ENCODE measurements around the gene PLA2R1.

DNA sequence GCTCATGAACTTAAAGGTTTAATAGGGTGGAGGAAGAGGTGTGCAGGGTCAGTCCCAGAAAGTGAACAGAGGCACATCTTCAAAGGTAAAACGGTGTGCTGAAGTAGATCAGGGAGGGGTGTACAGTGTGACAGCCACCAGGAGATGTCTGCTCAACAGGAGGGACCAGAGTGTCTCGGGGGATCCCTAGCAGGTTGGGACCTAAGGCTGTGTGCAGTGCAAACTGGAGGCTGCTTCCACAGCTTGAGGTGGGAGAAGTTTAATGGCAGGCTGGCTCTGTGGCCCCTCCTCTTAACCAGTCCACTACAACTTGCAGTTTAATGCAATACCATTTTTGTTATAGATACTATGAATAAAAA, 33.2 kb downstream of the PLA2R1 start:
- TF ChIP-seq, protein P1, sequence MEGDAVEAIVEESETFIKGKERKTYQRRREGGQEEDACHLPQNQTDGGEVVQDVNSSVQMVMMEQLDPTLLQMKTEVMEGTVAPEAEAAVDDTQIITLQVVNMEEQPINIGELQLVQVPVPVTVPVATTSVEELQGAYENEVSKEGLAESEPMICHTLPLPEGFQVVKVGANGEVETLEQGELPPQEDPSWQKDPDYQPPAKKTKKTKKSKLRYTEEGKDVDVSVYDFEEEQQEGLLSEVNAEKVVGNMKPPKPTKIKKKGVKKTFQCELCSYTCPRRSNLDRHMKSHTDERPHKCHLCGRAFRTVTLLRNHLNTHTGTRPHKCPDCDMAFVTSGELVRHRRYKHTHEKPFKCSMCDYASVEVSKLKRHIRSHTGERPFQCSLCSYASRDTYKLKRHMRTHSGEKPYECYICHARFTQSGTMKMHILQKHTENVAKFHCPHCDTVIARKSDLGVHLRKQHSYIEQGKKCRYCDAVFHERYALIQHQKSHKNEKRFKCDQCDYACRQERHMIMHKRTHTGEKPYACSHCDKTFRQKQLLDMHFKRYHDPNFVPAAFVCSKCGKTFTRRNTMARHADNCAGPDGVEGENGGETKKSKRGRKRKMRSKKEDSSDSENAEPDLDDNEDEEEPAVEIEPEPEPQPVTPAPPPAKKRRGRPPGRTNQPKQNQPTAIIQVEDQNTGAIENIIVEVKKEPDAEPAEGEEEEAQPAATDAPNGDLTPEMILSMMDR (conservative IDR thresholded peaks at IDR 0.05; ENCODE audit: low read depth, low read length), result no peak
- TF ChIP-seq EZH2phosphoT487 (IDR thresholded peaks at IDR 0.05; ENCODE audit: borderline replicate concordance, low read length), result no peak

All from PC-3 (cell line).